IMR-90 (cell line): ENCODE measurements around the gene ARHGAP45. TPM values are rescaled to one million over a fixed set of nuclear protein-coding genes. Genes with fewer than 3 reads are reported as not detected.

ENCODE experiments used
- ATAC-seq: fragments of 200-7000 bp; cut with Tn5 transposase; 2 replicates; pipeline ENCODE4 v1.9.1; 2020; ENCODE audit warnings: low read depth, mild to moderate bottlenecking, moderate library complexity
- BruUV-seq: library from RNA; stranded (reverse); fragments of 400-500 nt; replicated peaks from 2 replicates; lab custom pipeline; 2021; lab: Mats Ljungman, UMichigan
- CTCF ChIA-PET: fragments of 300-600 bp; formaldehyde crosslinking; extraction: SDS; loops from one replicate; lab custom pipeline; 2021; ENCODE audit warnings: antibody characterized with exemption; lab: Yijun Ruan, JAX
- POLR2A ChIA-PET: fragments of 300-600 bp; sonication (Branson Sonifier 250); formaldehyde crosslinking; loops from one replicate; lab custom pipeline; 2022; ENCODE audit warnings: antibody characterized with exemption; ENCODE audit not compliant: unreplicated experiment; lab: Charles Lee
- DNase-seq: peaks from one replicate; pipeline ENCODE4 v3.0.0; 2013
- H2AFZ ChIP-seq: replicated peaks from 2 replicates; pipeline ENCODE3; 2013; ENCODE audit warnings: low read length, mild to moderate bottlenecking; ENCODE audit not compliant: poor library complexity
- H2AK5ac ChIP-seq: 2 replicates; pipeline ENCODE4 v1.6.1; 2013; ENCODE audit warnings: low read depth, low read length, inconsistent platforms
- H2AK9ac ChIP-seq: replicated peaks from 2 replicates; pipeline ENCODE3; 2013; ENCODE audit warnings: mild to moderate bottlenecking, low read depth, low read length, moderate library complexity; ENCODE audit not compliant: poor library complexity
- H2BK120ac ChIP-seq: 2 replicates; pipeline ENCODE4 v1.6.1; 2013; ENCODE audit warnings: low read depth, low read length, inconsistent platforms
- H2BK15ac ChIP-seq: 3 replicates; pipeline ENCODE4 v1.6.1; 2013; ENCODE audit warnings: low read depth, low read length, inconsistent platforms
- H2BK20ac ChIP-seq: 2 replicates; pipeline ENCODE4 v1.6.1; 2013; ENCODE audit warnings: low read depth, mild to moderate bottlenecking, inconsistent platforms, low read length, moderate library complexity
- H2BK5ac ChIP-seq: 2 replicates; pipeline ENCODE4 v1.6.1; 2013; ENCODE audit warnings: mild to moderate bottlenecking, low read depth, low read length, inconsistent platforms; ENCODE audit not compliant: poor library complexity, severe bottlenecking
- H3K14ac ChIP-seq: replicated peaks from 2 replicates; pipeline ENCODE4 v1.6.1; 2013; ENCODE audit warnings: low read depth, low read length, inconsistent platforms
- H3K18ac ChIP-seq: 2 replicates; pipeline ENCODE4 v1.6.1; 2013; ENCODE audit warnings: low read depth, low read length, control low read depth
- H3K23ac ChIP-seq: 2 replicates; pipeline ENCODE4 v1.6.1; 2013; ENCODE audit warnings: low read depth, low read length, inconsistent platforms
- H3K27ac ChIP-seq: 2 replicates; pipeline ENCODE4 v1.5.1; 2013; ENCODE audit warnings: mild to moderate bottlenecking, control low read depth, low read length; ENCODE audit not compliant: insufficient read depth
- H3K27me3 ChIP-seq: 2 replicates; pipeline ENCODE4 v1.6.1; 2013; ENCODE audit warnings: low read length; ENCODE audit not compliant: control insufficient read depth, insufficient read depth
- H3K36me3 ChIP-seq: 2 replicates; pipeline ENCODE4 v1.6.1; 2013; ENCODE audit warnings: low read length, mixed read lengths; ENCODE audit not compliant: control insufficient read depth, insufficient read depth
- H3K4ac ChIP-seq: 2 replicates; pipeline ENCODE4 v1.6.1; 2013; ENCODE audit warnings: low read depth, low read length, inconsistent platforms
- H3K4me1 ChIP-seq: 2 replicates; pipeline ENCODE4 v1.6.1; 2013; ENCODE audit warnings: low read length, mixed read lengths; ENCODE audit not compliant: control insufficient read depth, insufficient read depth
- H3K4me2 ChIP-seq: 2 replicates; pipeline ENCODE4 v1.6.1; 2013; ENCODE audit warnings: low read depth, mild to moderate bottlenecking, control low read depth, low read length, moderate library complexity
- H3K4me3 ChIP-seq: 2 replicates; pipeline ENCODE4 v1.5.1; 2013; ENCODE audit warnings: low read depth, mild to moderate bottlenecking, control low read depth, low read length, moderate library complexity; ENCODE audit not compliant: insufficient read depth
- H3K56ac ChIP-seq: 2 replicates; pipeline ENCODE4 v1.6.1; 2013; ENCODE audit warnings: low read length, inconsistent platforms; ENCODE audit not compliant: insufficient read depth; ENCODE audit errors: extremely low read depth
- H3K79me1 ChIP-seq, 2 experiments: 2 replicates each; pipeline ENCODE4 v1.6.1; 2013; ENCODE audit warnings: low read length in 2 of 2, inconsistent platforms in 1 of 2, low read depth in 1 of 2
- H3K9ac ChIP-seq: 2 replicates; pipeline ENCODE4 v1.6.1; 2013; ENCODE audit warnings: low read depth, low read length, control low read depth
- H3K9me1 ChIP-seq: 2 replicates; pipeline ENCODE4 v1.6.1; 2013; ENCODE audit warnings: low read length, inconsistent platforms; ENCODE audit not compliant: insufficient read depth
- H3K9me3 ChIP-seq: 2 replicates; pipeline ENCODE4 v1.6.1; 2013; ENCODE audit warnings: low read length; ENCODE audit not compliant: control insufficient read depth, insufficient read depth
- H4K20me1 ChIP-seq: 2 replicates; pipeline ENCODE4 v1.6.1; 2013; ENCODE audit warnings: low read length, inconsistent platforms; ENCODE audit not compliant: insufficient read depth
- H4K5ac ChIP-seq: 2 replicates; pipeline ENCODE4 v1.6.1; 2013; ENCODE audit warnings: mild to moderate bottlenecking, low read depth, low read length, control low read depth
- H4K8ac ChIP-seq, 2 experiments: 2 replicates each; pipeline ENCODE4 v1.6.1; 2013; ENCODE audit warnings: low read depth in 2 of 2, low read length in 2 of 2, control low read depth in 1 of 2, inconsistent platforms in 1 of 2
- H4K91ac ChIP-seq: 2 replicates; pipeline ENCODE4 v1.6.1; 2013; ENCODE audit warnings: low read depth, low read length, inconsistent platforms; ENCODE audit not compliant: insufficient read depth
- BHLHE40 ChIP-seq: fragments of 150-350 bp; IDR thresholded peaks from 2 replicates; pipeline ENCODE4 v1.6.1; 2016; ENCODE audit warnings: mild to moderate bottlenecking, low read depth, low read length
- MAZ ChIP-seq: IDR thresholded peaks from 2 replicates; pipeline ENCODE4 v1.6.1; 2012; ENCODE audit warnings: low read depth, mild to moderate bottlenecking, low read length, improper control_type of control experiment, moderate library complexity, borderline replicate concordance
- NFE2L2 ChIP-seq: fragments of 150-350 bp; IDR thresholded peaks from 2 replicates; pipeline ENCODE4 v1.6.1; 2016; ENCODE audit warnings: low read depth, mild to moderate bottlenecking, low read length
- WGBS, 2 experiments: methylation state at CpG; one replicate each; pipeline versions ENCODE4 v1.1.5 to v1.1.7; 2013; ENCODE audit warnings: missing lambda C conversion rate in 2 of 2; ENCODE audit not compliant: insufficient read length in 1 of 2; ENCODE audit errors: extremely low coverage in 2 of 2; 5-methylcytosine and 5-hydroxymethylcytosine counted together
- dilution Hi-C: fragments of 300-500 bp; cut with HindIII; formaldehyde crosslinking; loops from one replicate; pipeline ENCODE4 v1.14.3; 2018; ENCODE audit warnings: low sequenced_read_pairs; ENCODE audit not compliant: unreplicated experiment
- in situ Hi-C: fragments of 300-500 bp; cut with MboI; formaldehyde crosslinking; loops from 3 replicates; pipeline ENCODE4 v1.14.3; 2019; ENCODE audit warnings: low sequenced_read_pairs, inconsistent platforms, mixed read lengths
- intact Hi-C: fragments of 100-400 bp; cut with micrococcal nuclease; formaldehyde crosslinking; loops from 2 replicates; pipeline ENCODE4 v1.10.0; 2022
- polyA plus RNA-seq, 3 experiments: library from polyadenylated mRNA; depleted of rRNA; stranded (reverse); fragments of >200 nt; gene quantifications; 2 replicates each; pipeline ENCODE4 v1.2.3, GENCODE V29; 2012; ENCODE audit warnings: low replicate concordance in 1 of 3
- total RNA-seq: library from RNA; depleted of rRNA; stranded (reverse); fragments of >200 nt; gene quantifications from 2 replicates; pipeline ENCODE4 v1.2.3, GENCODE V29; 2012
- TF ChIP-seq, protein P1 (sequence below): conservative IDR thresholded peaks from 2 replicates; pipeline ENCODE4 v1.5.1; 2012; ENCODE audit warnings: mild to moderate bottlenecking, low read depth, low read length, improper control_type of control experiment
- TF ChIP-seq, protein P2 (sequence below): fragments of 150-350 bp; IDR thresholded peaks from 2 replicates; pipeline ENCODE4 v1.6.1; 2016; ENCODE audit warnings: low read depth, mild to moderate bottlenecking, low read length, moderate library complexity, borderline replicate concordance

Gene ARHGAP45
- total and polyA plus RNA-seq, 2 of the 4 experiments (the other 2 are of a cell fraction) = 1.3 to 1.7 TPM

DNA sequence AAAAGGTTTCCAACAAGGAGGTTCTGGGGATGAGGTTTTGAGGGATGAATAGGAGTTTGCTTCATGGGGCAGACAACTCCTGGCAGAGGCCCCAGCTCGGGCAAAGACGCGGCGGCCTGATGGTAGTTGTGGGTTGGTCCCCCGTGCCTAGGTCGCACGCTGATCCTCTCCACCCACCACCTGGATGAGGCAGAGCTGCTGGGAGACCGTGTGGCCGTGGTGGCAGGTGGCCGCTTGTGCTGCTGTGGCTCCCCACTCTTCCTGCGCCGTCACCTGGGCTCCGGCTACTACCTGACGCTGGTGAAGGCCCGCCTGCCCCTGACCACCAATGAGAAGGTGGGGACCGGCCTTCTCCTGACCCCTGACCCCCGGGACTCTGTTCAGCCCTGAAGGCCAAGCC lies 15.2 kb upstream of the ARHGAP45 start:
- TF ChIP-seq MAZ (no peak), BHLHE40 (no peak), NFE2L2 (no peak)
- TF ChIP-seq, protein P1, sequence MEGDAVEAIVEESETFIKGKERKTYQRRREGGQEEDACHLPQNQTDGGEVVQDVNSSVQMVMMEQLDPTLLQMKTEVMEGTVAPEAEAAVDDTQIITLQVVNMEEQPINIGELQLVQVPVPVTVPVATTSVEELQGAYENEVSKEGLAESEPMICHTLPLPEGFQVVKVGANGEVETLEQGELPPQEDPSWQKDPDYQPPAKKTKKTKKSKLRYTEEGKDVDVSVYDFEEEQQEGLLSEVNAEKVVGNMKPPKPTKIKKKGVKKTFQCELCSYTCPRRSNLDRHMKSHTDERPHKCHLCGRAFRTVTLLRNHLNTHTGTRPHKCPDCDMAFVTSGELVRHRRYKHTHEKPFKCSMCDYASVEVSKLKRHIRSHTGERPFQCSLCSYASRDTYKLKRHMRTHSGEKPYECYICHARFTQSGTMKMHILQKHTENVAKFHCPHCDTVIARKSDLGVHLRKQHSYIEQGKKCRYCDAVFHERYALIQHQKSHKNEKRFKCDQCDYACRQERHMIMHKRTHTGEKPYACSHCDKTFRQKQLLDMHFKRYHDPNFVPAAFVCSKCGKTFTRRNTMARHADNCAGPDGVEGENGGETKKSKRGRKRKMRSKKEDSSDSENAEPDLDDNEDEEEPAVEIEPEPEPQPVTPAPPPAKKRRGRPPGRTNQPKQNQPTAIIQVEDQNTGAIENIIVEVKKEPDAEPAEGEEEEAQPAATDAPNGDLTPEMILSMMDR = no peak
- TF ChIP-seq, protein P2, sequence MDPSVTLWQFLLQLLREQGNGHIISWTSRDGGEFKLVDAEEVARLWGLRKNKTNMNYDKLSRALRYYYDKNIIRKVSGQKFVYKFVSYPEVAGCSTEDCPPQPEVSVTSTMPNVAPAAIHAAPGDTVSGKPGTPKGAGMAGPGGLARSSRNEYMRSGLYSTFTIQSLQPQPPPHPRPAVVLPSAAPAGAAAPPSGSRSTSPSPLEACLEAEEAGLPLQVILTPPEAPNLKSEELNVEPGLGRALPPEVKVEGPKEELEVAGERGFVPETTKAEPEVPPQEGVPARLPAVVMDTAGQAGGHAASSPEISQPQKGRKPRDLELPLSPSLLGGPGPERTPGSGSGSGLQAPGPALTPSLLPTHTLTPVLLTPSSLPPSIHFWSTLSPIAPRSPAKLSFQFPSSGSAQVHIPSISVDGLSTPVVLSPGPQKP = no peak
- BruUV-seq = no TSS peak
- no peak overlapping the region for H3K18ac ChIP-seq
- peaks cover 21% of the 10 kb centered on the region for H3K9me3 ChIP-seq
- no peak overlapping the region for H4K5ac ChIP-seq
- H3K56ac ChIP-seq = no peak overlapping the region
- no peak overlapping the region for H2AK5ac ChIP-seq
- H3K9ac ChIP-seq = no peak overlapping the region
- H3K14ac ChIP-seq = no peak overlapping the region
- no peak overlapping the region for H2BK120ac ChIP-seq
- H3K79me1 ChIP-seq = no peaks in the 10 kb centered on the region
- H2AK9ac ChIP-seq = no peak overlapping the region
- no peak overlapping the region for H4K91ac ChIP-seq
- no peaks in the 10 kb centered on the region for H3K4me1 ChIP-seq
- no peak overlapping the region for H3K4me3 ChIP-seq
- dilution Hi-C loops = no loop called here
- no peak for DNase-seq
- no peak overlapping the region for H3K4me2 ChIP-seq
- POLR2A ChIA-PET = no interaction called here
- intact Hi-C loops = no loop called here
- in situ Hi-C loops = no loop called here
- H3K4ac ChIP-seq = no peak overlapping the region
- H3K27me3 ChIP-seq = no peaks in the 10 kb centered on the region
- peaks cover 1% of the 10 kb centered on the region; the same call in 1 of the 2 replicates for H3K36me3 ChIP-seq
- no peak overlapping the region for H2BK20ac ChIP-seq
- H3K9me1 ChIP-seq = no peaks in the 10 kb centered on the region
- no peak overlapping the region for H2BK5ac ChIP-seq
- CTCF ChIA-PET = no interaction called here
- H4K20me1 ChIP-seq = no peaks in the 10 kb centered on the region
- 80% methylated on average over 7 of the region's 17 CpGs; no CpG with 5 or more reads in 1 of the 2 experiments for WGBS, 2 experiments
- H2BK15ac ChIP-seq = no peak overlapping the region
- no peak overlapping the region for H3K23ac ChIP-seq
- ATAC-seq = no peak
- H2AFZ ChIP-seq = no peak overlapping the region
- no peak overlapping the region for H4K8ac ChIP-seq
- no peak overlapping the region for H3K27ac ChIP-seq
